ENCODE results near the gene MVK.

DNA sequence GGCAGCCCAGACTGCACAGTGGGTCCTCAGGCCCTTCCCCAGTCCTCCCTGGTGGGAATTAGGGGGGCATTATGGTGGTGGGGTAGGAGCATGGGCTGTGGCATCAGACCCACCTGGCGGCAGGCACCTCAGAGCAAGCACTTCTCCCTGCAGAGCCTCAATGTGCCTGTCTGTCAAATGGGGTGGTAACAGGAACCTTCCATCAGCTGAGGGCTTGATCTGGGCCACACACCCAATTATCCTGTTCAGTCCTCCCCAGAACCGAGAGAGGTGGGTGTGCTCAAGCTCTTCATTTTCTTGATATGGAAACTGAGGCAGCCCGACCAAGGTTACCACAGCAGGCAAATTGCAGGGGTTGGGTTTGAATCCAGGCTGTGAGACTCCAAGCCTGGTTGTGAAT, 38.4 kb downstream of the MVK start:
- TF ChIP-seq CTCF (conservative IDR thresholded peaks at IDR 0.05 in 1 of 2, IDR thresholded peaks at IDR 0.05 in 1 of 2; ENCODE audit: low read depth in 1 of 2, low read length in 2 of 2) (no peak), EZH2 (IDR thresholded peaks at IDR 0.05; ENCODE audit: low read length, missing control alignments) (no peak)

Measured in fibroblast of lung (primary cell).